ENCODE measurements around the gene KIF26A.

KIF26A gene

GRCh38 chr14:104095426-104096310, 42.7 kb upstream of the KIF26A start:
- Histone ChIP-seq H3K9me3 (ENCODE audit: control insufficient read depth in 1 of 2, low read length in 2 of 2) (no peaks in the 10 kb centered on the region), H3K4me1 (ENCODE audit: control insufficient read depth in 1 of 2, insufficient read depth in 2 of 2, low read length in 2 of 2) (peaks cover 10 to 15% of the 10 kb centered on the region in 2 donors), H3K4me3 (ENCODE audit: low read depth in 1 of 2, low read length in 2 of 2) (no peak overlapping the region), H3K27me3 (ENCODE audit: control insufficient read depth in 1 of 2, insufficient read depth in 2 of 2, low read length in 2 of 2) (no peaks in the 10 kb centered on the region), H3K36me3 (ENCODE audit: control insufficient read depth in 1 of 2, insufficient read depth in 2 of 2, low read length in 2 of 2) (no peaks in the 10 kb centered on the region), H3K9ac (ENCODE audit: low read depth in 1 of 2, low read length in 2 of 2) (no peak overlapping the region), H3K27ac (ENCODE audit: low read depth, low read length) (no peak overlapping the region)

- H3K27me3 ChIP-seq (ENCODE audit: control insufficient read depth in 1 of 2, insufficient read depth in 2 of 2, low read length in 2 of 2) = no peaks in the 10 kb centered on the region
- H3K9me3 ChIP-seq (ENCODE audit: control insufficient read depth in 1 of 2, low read length in 2 of 2) = no peaks in the 10 kb centered on the region
Measured at GRCh38 chr14:104096318-104096717, 42.1 kb upstream of the KIF26A start.

GRCh38 chr14:104096751-104097700, 41.4 kb upstream of the KIF26A start:
- Histone ChIP-seq H3K4me3 (ENCODE audit: low read depth in 1 of 2, low read length in 2 of 2) (no peak overlapping the region), H3K36me3 (ENCODE audit: control insufficient read depth in 1 of 2, insufficient read depth in 2 of 2, low read length in 2 of 2) (no peaks in the 10 kb centered on the region), H3K27me3 (ENCODE audit: control insufficient read depth in 1 of 2, insufficient read depth in 2 of 2, low read length in 2 of 2) (no peaks in the 10 kb centered on the region), H3K27ac (ENCODE audit: low read depth, low read length) (no peak overlapping the region), H3K9ac (ENCODE audit: low read depth in 1 of 2, low read length in 2 of 2) (no peak overlapping the region), H3K4me1 (ENCODE audit: control insufficient read depth in 1 of 2, insufficient read depth in 2 of 2, low read length in 2 of 2) (peaks cover 22 to 25% of the 10 kb centered on the region in 2 donors), H3K9me3 (ENCODE audit: control insufficient read depth in 1 of 2, low read length in 2 of 2) (no peaks in the 10 kb centered on the region)

More at GRCh38 chr14:104096318-104096717, 42.1 kb upstream of the KIF26A start:
- Histone ChIP-seq H3K27ac (ENCODE audit: low read depth, low read length) (no peak overlapping the region), H3K4me3 (ENCODE audit: low read depth in 1 of 2, low read length in 2 of 2) (no peak overlapping the region), H3K9ac (ENCODE audit: low read depth in 1 of 2, low read length in 2 of 2) (no peak overlapping the region), H3K36me3 (ENCODE audit: control insufficient read depth in 1 of 2, insufficient read depth in 2 of 2, low read length in 2 of 2) (no peaks in the 10 kb centered on the region), H3K4me1 (ENCODE audit: control insufficient read depth in 1 of 2, insufficient read depth in 2 of 2, low read length in 2 of 2) (peaks cover 17 to 21% of the 10 kb centered on the region in 2 donors)

- Histone ChIP-seq H3K4me3 (ENCODE audit: low read depth in 1 of 2, low read length in 2 of 2) (no peak overlapping the region), H3K36me3 (ENCODE audit: control insufficient read depth in 1 of 2, insufficient read depth in 2 of 2, low read length in 2 of 2) (no peaks in the 10 kb centered on the region), H3K9me3 (ENCODE audit: control insufficient read depth in 1 of 2, low read length in 2 of 2) (no peaks in the 10 kb centered on the region), H3K27me3 (ENCODE audit: control insufficient read depth in 1 of 2, insufficient read depth in 2 of 2, low read length in 2 of 2) (no peaks in the 10 kb centered on the region), H3K4me1 (ENCODE audit: control insufficient read depth in 1 of 2, insufficient read depth in 2 of 2, low read length in 2 of 2) (peaks cover 22 to 25% of the 10 kb centered on the region in 2 donors), H3K9ac (ENCODE audit: low read depth in 1 of 2, low read length in 2 of 2) (no peak overlapping the region), H3K27ac (ENCODE audit: low read depth, low read length) (no peak overlapping the region)
Measured at GRCh38 chr14:104098272-104099095, 39.9 kb upstream of the KIF26A start.

GRCh38 chr14:104099096-104100041, 39.0 kb upstream of the KIF26A start:
- Histone ChIP-seq H3K36me3 (ENCODE audit: control insufficient read depth in 1 of 2, insufficient read depth in 2 of 2, low read length in 2 of 2) (no peaks in the 10 kb centered on the region), H3K27me3 (ENCODE audit: control insufficient read depth in 1 of 2, insufficient read depth in 2 of 2, low read length in 2 of 2) (peaks cover 0 to 1% of the 10 kb centered on the region in 2 donors), H3K9ac (ENCODE audit: low read depth in 1 of 2, low read length in 2 of 2) (no peak overlapping the region), H3K4me3 (ENCODE audit: low read depth in 1 of 2, low read length in 2 of 2) (no peak overlapping the region), H3K4me1 (ENCODE audit: control insufficient read depth in 1 of 2, insufficient read depth in 2 of 2, low read length in 2 of 2) (peaks cover 17 to 19% of the 10 kb centered on the region in 2 donors), H3K9me3 (ENCODE audit: control insufficient read depth in 1 of 2, low read length in 2 of 2) (no peaks in the 10 kb centered on the region), H3K27ac (ENCODE audit: low read depth, low read length) (no peak overlapping the region)

GRCh38 chr14:104100171-104101085, 38.0 kb upstream of the KIF26A start:
- Histone ChIP-seq H3K4me1 (ENCODE audit: control insufficient read depth in 1 of 2, insufficient read depth in 2 of 2, low read length in 2 of 2) (peaks cover 14 to 17% of the 10 kb centered on the region in 2 donors), H3K27ac (ENCODE audit: low read depth, low read length) (no peak overlapping the region)

GRCh38 chr14:104101086-104101621, 37.2 kb upstream of the KIF26A start:
- H3K27me3 ChIP-seq (ENCODE audit: control insufficient read depth in 1 of 2, insufficient read depth in 2 of 2, low read length in 2 of 2) = peaks cover 0 to 7% of the 10 kb centered on the region in 2 donors
- no peaks in the 10 kb centered on the region for H3K9me3 ChIP-seq (ENCODE audit: control insufficient read depth in 1 of 2, low read length in 2 of 2)
- H3K4me1 ChIP-seq (ENCODE audit: control insufficient read depth in 1 of 2, insufficient read depth in 2 of 2, low read length in 2 of 2) = peaks cover 16 to 23% of the 10 kb centered on the region in 2 donors
- H3K9ac ChIP-seq (ENCODE audit: low read depth in 1 of 2, low read length in 2 of 2) = no peak overlapping the region
- no peaks in the 10 kb centered on the region for H3K36me3 ChIP-seq (ENCODE audit: control insufficient read depth in 1 of 2, insufficient read depth in 2 of 2, low read length in 2 of 2)
- H3K4me3 ChIP-seq (ENCODE audit: low read depth in 1 of 2, low read length in 2 of 2) = no peak overlapping the region
- no peak overlapping the region for H3K27ac ChIP-seq (ENCODE audit: low read depth, low read length)

More at GRCh38 chr14:104100171-104101085, 38.0 kb upstream of the KIF26A start:
- no peaks in the 10 kb centered on the region for H3K9me3 ChIP-seq (ENCODE audit: control insufficient read depth in 1 of 2, low read length in 2 of 2)
- H3K4me3 ChIP-seq (ENCODE audit: low read depth in 1 of 2, low read length in 2 of 2) = no peak overlapping the region
- H3K36me3 ChIP-seq (ENCODE audit: control insufficient read depth in 1 of 2, insufficient read depth in 2 of 2, low read length in 2 of 2) = no peaks in the 10 kb centered on the region
- H3K27me3 ChIP-seq (ENCODE audit: control insufficient read depth in 1 of 2, insufficient read depth in 2 of 2, low read length in 2 of 2) = peaks cover 0 to 7% of the 10 kb centered on the region in 2 donors
- H3K9ac ChIP-seq (ENCODE audit: low read depth in 1 of 2, low read length in 2 of 2) = no peak overlapping the region

- no peak overlapping the region for H3K9ac ChIP-seq (ENCODE audit: low read depth in 1 of 2, low read length in 2 of 2)
- peaks cover 19 to 23% of the 10 kb centered on the region in 2 donors for H3K4me1 ChIP-seq (ENCODE audit: control insufficient read depth in 1 of 2, insufficient read depth in 2 of 2, low read length in 2 of 2)
- H3K4me3 ChIP-seq (ENCODE audit: low read depth in 1 of 2, low read length in 2 of 2) = no peak overlapping the region
- peaks cover 0 to 7% of the 10 kb centered on the region in 2 donors for H3K27me3 ChIP-seq (ENCODE audit: control insufficient read depth in 1 of 2, insufficient read depth in 2 of 2, low read length in 2 of 2)
- no peak overlapping the region for H3K27ac ChIP-seq (ENCODE audit: low read depth, low read length)
- H3K9me3 ChIP-seq (ENCODE audit: control insufficient read depth in 1 of 2, low read length in 2 of 2) = no peaks in the 10 kb centered on the region
- no peaks in the 10 kb centered on the region for H3K36me3 ChIP-seq (ENCODE audit: control insufficient read depth in 1 of 2, insufficient read depth in 2 of 2, low read length in 2 of 2)
Measured at GRCh38 chr14:104101651-104102281, 36.6 kb upstream of the KIF26A start.

All from duodenal mucosa (tissue), 2 donors.